Endothelial cell (in vitro differentiated cells): ENCODE results near the gene KHSRP. TPM values are rescaled to one million over a fixed set of nuclear protein-coding genes. Genes with fewer than 3 reads are reported as not detected.
A peak's percentile ranks its signal among the peaks of the same experiment; 100 is the strongest.

Experiments
- DNase-seq: peaks from one replicate; pipeline ENCODE4 v3.0.0; 2021; ENCODE audit warnings: low spot score
- H3K27ac Mint-ChIP-seq: one replicate; pipeline ENCODE4 v1.8.0; 2021; ENCODE audit warnings: mixed read lengths, inconsistent platforms; ENCODE audit not compliant: unreplicated experiment
- H3K27me3 Mint-ChIP-seq: one replicate; pipeline ENCODE4 v1.8.0; 2021; ENCODE audit warnings: mild to moderate bottlenecking, moderate library complexity, mixed read lengths, inconsistent platforms; ENCODE audit not compliant: unreplicated experiment
- H3K36me3 Mint-ChIP-seq: one replicate; pipeline ENCODE4 v1.8.0; 2021; ENCODE audit warnings: mild to moderate bottlenecking, low read depth, mixed read lengths, inconsistent platforms; ENCODE audit not compliant: unreplicated experiment
- H3K4me1 Mint-ChIP-seq: one replicate; pipeline ENCODE4 v1.8.0; 2021; ENCODE audit warnings: mild to moderate bottlenecking, mixed read lengths, inconsistent platforms; ENCODE audit not compliant: unreplicated experiment
- H3K4me3 Mint-ChIP-seq: one replicate; pipeline ENCODE4 v1.8.0; 2021; ENCODE audit warnings: mild to moderate bottlenecking, mixed read lengths, inconsistent platforms; ENCODE audit not compliant: unreplicated experiment
- H3K9me3 Mint-ChIP-seq: one replicate; pipeline ENCODE4 v1.8.0; 2021; ENCODE audit warnings: mixed read lengths, inconsistent platforms; ENCODE audit not compliant: unreplicated experiment
- total RNA-seq: library from RNA; stranded (reverse); fragmentation: NEBNext Ultra II Directional; extraction: Animal tissue kit (Norgen Biotek cat#: 25700); gene quantifications from one replicate; pipeline ENCODE4 v1.2.1, GENCODE V29; 2021; ENCODE audit not compliant: unreplicated experiment
- TF ChIP-seq, protein P1 (sequence below): fragments of 200-600 bp; sonication (generic); IDR thresholded peaks from one replicate; pipeline ENCODE4 v1.5.0; 2021; ENCODE audit warnings: antibody characterized with exemption; ENCODE audit not compliant: unreplicated experiment

KHSRP gene
- total RNA-seq, 1 donor from 2014 or later, result 290 TPM

DNA sequence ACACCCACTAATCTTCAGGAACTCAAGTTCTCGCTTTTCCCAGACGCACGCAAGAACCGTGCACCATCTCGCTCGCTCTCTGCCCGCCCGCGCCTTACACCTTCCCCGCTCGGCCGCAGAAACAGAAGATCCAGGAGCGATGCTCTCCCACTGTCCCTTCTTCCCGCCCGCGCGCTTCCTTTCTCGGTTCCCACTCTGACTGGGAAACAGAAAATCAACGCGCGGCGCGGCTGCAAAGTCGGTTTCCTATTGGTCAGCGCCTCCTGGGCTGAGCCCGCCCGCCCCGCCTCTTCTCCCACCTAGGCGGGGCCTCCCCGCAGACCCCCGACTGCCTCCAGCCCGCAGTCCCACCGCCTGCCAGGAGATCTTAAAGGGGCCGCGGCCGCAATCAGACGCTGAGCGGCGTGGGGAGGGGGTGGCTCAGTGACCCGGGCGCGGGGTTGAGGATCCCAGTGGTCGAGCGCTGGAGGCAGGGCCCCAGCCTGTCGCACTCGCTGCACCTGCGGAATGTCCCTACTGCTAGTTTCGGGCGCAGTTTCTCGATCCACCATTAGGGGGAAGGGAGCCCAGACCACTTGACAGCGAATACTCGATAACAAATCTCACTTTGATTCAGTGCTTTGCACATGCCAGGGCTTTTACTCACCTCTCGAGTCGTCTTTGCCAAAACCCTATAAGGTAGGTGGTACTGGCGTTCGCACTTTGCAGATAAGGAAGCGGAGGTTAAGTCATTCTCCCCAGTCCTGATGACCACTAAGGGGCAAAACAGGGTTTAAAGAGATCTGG lies 35.7 kb upstream of the KHSRP start:
- peak; percentile 95 for DNase-seq
- no peaks in the 10 kb centered on the region for H3K9me3 Mint-ChIP-seq
- H3K4me3 Mint-ChIP-seq, result peak overlapping the region; percentile 94
- TF ChIP-seq, protein P1, sequence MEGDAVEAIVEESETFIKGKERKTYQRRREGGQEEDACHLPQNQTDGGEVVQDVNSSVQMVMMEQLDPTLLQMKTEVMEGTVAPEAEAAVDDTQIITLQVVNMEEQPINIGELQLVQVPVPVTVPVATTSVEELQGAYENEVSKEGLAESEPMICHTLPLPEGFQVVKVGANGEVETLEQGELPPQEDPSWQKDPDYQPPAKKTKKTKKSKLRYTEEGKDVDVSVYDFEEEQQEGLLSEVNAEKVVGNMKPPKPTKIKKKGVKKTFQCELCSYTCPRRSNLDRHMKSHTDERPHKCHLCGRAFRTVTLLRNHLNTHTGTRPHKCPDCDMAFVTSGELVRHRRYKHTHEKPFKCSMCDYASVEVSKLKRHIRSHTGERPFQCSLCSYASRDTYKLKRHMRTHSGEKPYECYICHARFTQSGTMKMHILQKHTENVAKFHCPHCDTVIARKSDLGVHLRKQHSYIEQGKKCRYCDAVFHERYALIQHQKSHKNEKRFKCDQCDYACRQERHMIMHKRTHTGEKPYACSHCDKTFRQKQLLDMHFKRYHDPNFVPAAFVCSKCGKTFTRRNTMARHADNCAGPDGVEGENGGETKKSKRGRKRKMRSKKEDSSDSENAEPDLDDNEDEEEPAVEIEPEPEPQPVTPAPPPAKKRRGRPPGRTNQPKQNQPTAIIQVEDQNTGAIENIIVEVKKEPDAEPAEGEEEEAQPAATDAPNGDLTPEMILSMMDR, result peak; percentile 78
- H3K36me3 Mint-ChIP-seq, result peaks cover 2% of the 10 kb centered on the region
- H3K4me1 Mint-ChIP-seq, result peaks cover 7% of the 10 kb centered on the region
- H3K27me3 Mint-ChIP-seq, result peaks cover 11% of the 10 kb centered on the region
- no peak overlapping the region for H3K27ac Mint-ChIP-seq

DNA sequence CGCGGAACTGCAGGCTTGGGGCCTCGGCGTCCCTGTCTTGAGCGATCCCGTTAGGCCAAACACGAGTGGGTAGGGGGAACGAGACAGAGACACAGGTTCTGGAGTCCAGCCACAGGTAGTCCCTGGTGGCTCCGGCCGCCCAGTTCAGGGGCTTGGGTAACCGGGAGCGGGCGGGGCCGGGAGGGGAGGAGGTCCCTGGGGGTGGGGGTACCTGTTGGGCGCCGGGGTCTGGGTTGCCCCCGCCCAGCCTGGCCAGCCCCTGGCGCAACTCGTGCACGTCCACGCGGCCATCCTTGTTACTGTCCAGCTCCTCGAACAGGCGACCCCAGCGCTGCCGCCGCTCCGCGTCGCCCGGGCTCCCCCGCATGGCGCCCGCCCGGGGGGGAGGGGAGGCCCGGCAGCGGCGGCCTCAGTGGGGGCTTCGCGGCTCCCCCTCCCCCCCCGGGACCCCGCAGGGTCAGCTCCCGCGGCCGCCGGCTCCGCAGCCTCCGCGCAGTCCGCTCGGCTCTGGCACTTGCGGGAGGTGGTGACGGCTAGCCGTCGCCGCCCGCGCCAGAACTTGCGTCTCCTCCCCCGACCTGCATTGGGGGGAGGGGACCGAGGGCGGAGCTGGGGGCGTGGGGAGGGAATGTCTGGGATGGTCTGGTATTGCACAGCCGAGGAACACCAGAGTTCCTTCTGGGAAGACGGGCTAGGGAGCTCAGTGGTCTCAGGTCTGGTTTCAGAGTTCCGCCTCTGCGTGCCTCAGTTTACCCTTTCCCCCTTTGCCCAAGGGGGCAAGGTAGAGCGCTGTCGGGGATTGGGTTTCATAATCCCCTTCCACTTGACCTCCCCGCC lies 34.9 kb upstream of the KHSRP start, which contains the start of gene SLC25A23:
Gene SLC25A23 (minus strand): TSS at position 531 of the 837 bp plus-strand sequence. CDS start 164 bp downstream, at position 367.
- Mint-ChIP-seq H3K27ac (no peak within 1 kb of the TSS), H3K4me1 (peaks cover 7% of the 10 kb centered on the region), H3K36me3 (peaks cover 7% of the 10 kb centered on the region), H3K27me3 (peaks cover 4% of the 10 kb centered on the region), H3K4me3 (peak within 1 kb of the TSS; percentile 94), H3K9me3 (no peaks in the 10 kb centered on the region)
- TF ChIP-seq, protein P1, result no peak
- DNase-seq, result peak; percentile 77

DNA sequence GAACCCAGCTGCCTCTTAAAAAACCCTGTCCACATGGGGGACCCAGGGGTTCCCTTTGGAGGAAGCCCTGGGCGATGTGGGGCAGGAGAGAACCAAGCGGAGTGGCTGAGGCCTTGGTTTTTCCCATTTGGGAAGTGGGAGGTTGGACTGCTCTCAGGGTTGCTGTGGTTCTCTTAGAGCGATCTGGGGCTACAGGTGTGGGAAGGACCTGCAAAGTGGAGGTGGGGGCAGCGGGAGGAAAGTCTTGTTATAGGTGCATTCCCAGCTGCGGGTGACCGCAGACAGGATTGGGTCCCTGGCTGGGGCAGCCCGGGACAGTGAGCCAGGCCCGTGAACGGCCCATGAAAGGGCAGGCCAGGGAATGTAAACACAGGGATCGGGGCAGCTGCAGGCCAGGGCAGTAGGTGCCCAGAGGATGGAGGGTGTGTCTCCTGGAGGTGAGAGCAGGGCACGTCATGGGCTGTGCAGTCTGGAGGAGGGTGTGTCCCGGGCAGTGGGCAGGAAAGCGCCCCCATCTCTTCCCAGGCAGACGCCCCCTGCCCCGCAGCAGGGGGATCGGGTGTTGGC lies 34.2 kb upstream of the KHSRP start:
- Mint-ChIP-seq H3K36me3 (peaks cover 12% of the 10 kb centered on the region), H3K27me3 (peaks cover 4% of the 10 kb centered on the region), H3K4me1 (peaks cover 7% of the 10 kb centered on the region), H3K9me3 (no peaks in the 10 kb centered on the region), H3K27ac (no peak overlapping the region), H3K4me3 (peak overlapping the region; percentile 89)
- DNase-seq, result no peak
- TF ChIP-seq, protein P1, result no peak

DNA sequence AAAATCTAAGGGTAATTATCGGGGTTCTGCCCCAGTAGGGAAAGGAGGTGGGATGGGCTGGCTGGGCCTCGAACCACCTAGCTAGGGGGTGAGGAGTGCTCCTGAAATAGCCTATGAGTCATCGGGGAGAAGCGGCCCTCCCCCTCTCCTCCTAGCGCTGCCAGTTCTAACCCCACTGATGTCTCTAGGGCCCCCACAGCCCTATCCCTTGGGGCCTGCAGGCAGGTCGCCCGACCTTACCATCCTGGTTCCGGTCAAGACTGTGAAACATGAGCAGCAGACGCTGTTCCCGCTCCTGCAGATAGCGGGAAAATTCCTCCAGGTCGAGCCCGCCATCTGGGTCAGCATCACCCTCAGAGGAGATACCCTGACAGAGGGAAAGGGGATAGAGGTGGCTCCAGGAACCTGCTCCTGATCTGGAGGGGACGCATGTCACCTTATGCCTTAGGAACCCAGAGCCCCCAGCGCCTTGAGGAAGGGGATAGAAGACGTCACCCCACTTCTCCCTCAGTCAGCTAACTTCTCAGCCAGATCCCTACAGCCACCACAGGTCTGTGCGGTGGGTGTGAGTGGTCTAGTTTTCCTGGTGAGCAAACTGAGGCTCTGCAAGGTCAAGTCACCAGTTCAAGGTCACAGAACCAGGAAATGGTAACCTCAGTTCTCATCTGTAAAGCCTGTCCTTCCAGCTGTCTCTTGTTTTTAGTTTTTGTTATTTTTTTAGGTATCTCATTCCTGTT lies 33.5 kb upstream of the KHSRP start:
- H3K9me3 Mint-ChIP-seq, result no peaks in the 10 kb centered on the region
- peaks cover 7% of the 10 kb centered on the region for H3K4me1 Mint-ChIP-seq
- TF ChIP-seq, protein P1, result no peak
- peaks cover 4% of the 10 kb centered on the region for H3K27me3 Mint-ChIP-seq
- no peak for DNase-seq
- H3K36me3 Mint-ChIP-seq, result peaks cover 16% of the 10 kb centered on the region
- no peak overlapping the region for H3K27ac Mint-ChIP-seq
- H3K4me3 Mint-ChIP-seq, result peak overlapping the region; percentile 89
